GM18502 (cell line): ENCODE results near the gene PRPH2.

Experiments used
- ATAC-seq: cut with Tn5 transposase; IDR thresholded peaks from one replicate; pipeline ENCODE4 v1.9.1; 2021; ENCODE audit warnings: mild to moderate bottlenecking; ENCODE audit not compliant: unreplicated experiment, poor library complexity

The PRPH2 gene

DNA sequence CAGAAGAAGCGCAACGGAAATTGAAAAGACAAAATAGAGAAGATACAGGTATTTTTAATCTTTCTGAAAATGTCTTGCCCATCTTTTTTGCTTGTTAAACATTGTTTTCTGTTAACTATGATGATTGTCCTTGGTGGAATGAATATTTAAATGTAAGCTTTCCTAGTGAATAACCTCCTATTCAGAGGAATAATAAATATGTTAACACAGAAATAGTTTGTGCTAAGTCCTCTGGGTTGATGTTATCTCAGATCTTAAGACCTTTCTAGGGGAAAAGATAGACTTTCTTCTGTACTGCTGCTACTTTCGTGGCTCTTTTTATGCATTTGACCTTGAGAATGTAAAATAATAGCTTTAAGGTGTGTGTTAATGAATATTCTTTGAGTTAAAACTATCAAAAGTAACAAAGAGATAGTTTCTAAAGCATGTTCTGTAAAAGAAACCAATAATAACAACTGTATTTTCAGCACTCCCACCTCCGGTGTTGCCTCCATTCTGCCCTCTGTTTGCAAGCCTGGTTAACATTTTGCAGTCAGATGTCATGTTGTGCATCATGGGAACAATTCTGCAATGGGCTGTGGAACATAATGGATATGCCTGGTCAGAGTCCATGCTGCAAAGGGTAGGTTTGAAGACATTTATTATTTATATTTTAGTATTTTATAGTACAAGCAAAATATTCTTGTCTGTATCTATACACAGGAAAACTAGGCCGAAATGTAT, 70.2 kb downstream of the PRPH2 start:
- no peak for ATAC-seq
